ENCODE measurements around the gene KRTAP4-12.
"Not testable (repeated sequence)": the region's sequence is repeated elsewhere in the genome, so short reads cannot be mapped to it uniquely, and the experiment has no call there.

KRTAP4-12 gene

GRCh38 chr17:41125064-41125463 lies 1.1 kb upstream of the KRTAP4-12 start:
- DNase-seq (ENCODE audit: low read depth) = no peak

- not testable (repeated sequence) for DNase-seq (ENCODE audit: low read depth)
These were observed 541 bp downstream of the KRTAP4-12 start for GRCh38 chr17:41123292-41123990.

- no peak for DNase-seq (ENCODE audit: low read depth)
These were observed 2.2 kb downstream of the KRTAP4-12 start for GRCh38 chr17:41121742-41122141.

GRCh38 chr17:41119696-41120690 lies 4.0 kb downstream of the KRTAP4-12 start:
- not testable (repeated sequence) for DNase-seq (ENCODE audit: low read depth)

GRCh38 chr17:41118721-41119120 lies 5.3 kb downstream of the KRTAP4-12 start:
- DNase-seq (ENCODE audit: low read depth) = no peak

GRCh38 chr17:41117846-41118386 lies 6.1 kb downstream of the KRTAP4-12 start, which contains the start of gene KRTAP4-11:
Gene KRTAP4-11 (minus strand): TSS chr17:41118373. CDS start chr17:41118315, 58 bp downstream.
- not testable (repeated sequence) for DNase-seq (ENCODE audit: low read depth)

GRCh38 chr17:41116297-41116696 lies 7.7 kb downstream of the KRTAP4-12 start:
- no peak for DNase-seq (ENCODE audit: low read depth)

GRCh38 chr17:41111151-41111885 lies 12.7 kb downstream of the KRTAP4-12 start:
- DNase-seq (ENCODE audit: low read depth) = no peak

- not testable (repeated sequence) for DNase-seq (ENCODE audit: low read depth)
These were observed 15.1 kb downstream of the KRTAP4-12 start for GRCh38 chr17:41108728-41109386.

GRCh38 chr17:41107941-41108450 lies 16.0 kb downstream of the KRTAP4-12 start:
- no peak for DNase-seq (ENCODE audit: low read depth)

- not testable (repeated sequence) for DNase-seq (ENCODE audit: low read depth)
These were observed 18.6 kb downstream of the KRTAP4-12 start, which contains the start of gene KRTAP4-9 for GRCh38 chr17:41105347-41105746. Gene KRTAP4-9 (plus strand): TSS chr17:41105389. CDS start chr17:41105389, 0 bp downstream.

- not testable (repeated sequence) for DNase-seq (ENCODE audit: low read depth)
These were observed 19.5 kb downstream of the KRTAP4-12 start for GRCh38 chr17:41104386-41105038.

GRCh38 chr17:41103896-41104295 lies 20.1 kb downstream of the KRTAP4-12 start:
- DNase-seq (ENCODE audit: low read depth) = no peak

GRCh38 chr17:41101586-41102259 lies 22.3 kb downstream of the KRTAP4-12 start, which contains the start of gene KRTAP4-16:
Gene KRTAP4-16 (minus strand): TSS chr17:41102209. CDS start chr17:41102209, 0 bp downstream.
- no peak for DNase-seq (ENCODE audit: low read depth)

- DNase-seq (ENCODE audit: low read depth) = not testable (repeated sequence)
These were observed 24.1 kb downstream of the KRTAP4-12 start for GRCh38 chr17:41099682-41100480.

GRCh38 chr17:41098481-41098880 lies 25.5 kb downstream of the KRTAP4-12 start:
- no peak for DNase-seq (ENCODE audit: low read depth)

- no peak for DNase-seq (ENCODE audit: low read depth)
These were observed 25.9 kb downstream of the KRTAP4-12 start, which contains the start of gene KRTAP4-8 for GRCh38 chr17:41098042-41098441. Gene KRTAP4-8 (minus strand): TSS chr17:41098142. CDS start chr17:41098084, 58 bp downstream.

- no peak for DNase-seq (ENCODE audit: low read depth)
These were observed 27.9 kb downstream of the KRTAP4-12 start for GRCh38 chr17:41096055-41096454.
